DOHH2 (cell line): ENCODE results near the gene GAK.

Experiments
- H3F3A ChIP-seq: fragments of 200-600 bp; sonication (generic), shearing (Covaris generic); 2 replicates; pipeline ENCODE4 v1.6.0; 2016; ENCODE audit warnings: antibody characterized with exemption, mild to moderate bottlenecking; ENCODE audit not compliant: control insufficient read depth, insufficient read depth
- H3K27ac ChIP-seq: fragments of 200-600 bp; sonication (generic); 2 replicates; pipeline ENCODE4 v1.5.1; 2014; ENCODE audit warnings: low read depth, mild to moderate bottlenecking, low read length, moderate library complexity
- H3K27me3 ChIP-seq: fragments of 200-600 bp; sonication (generic); 2 replicates; pipeline ENCODE4 v1.6.1; 2014; ENCODE audit warnings: mild to moderate bottlenecking, low read length, mixed read lengths; ENCODE audit not compliant: control insufficient read depth
- H3K36me3 ChIP-seq: fragments of 200-600 bp; sonication (generic); 2 replicates; pipeline ENCODE4 v1.6.1; 2014; ENCODE audit warnings: mild to moderate bottlenecking, low read length, moderate library complexity, mixed read lengths; ENCODE audit not compliant: control insufficient read depth
- H3K4me1 ChIP-seq: fragments of 200-600 bp; sonication (generic); 2 replicates; pipeline ENCODE4 v1.6.1; 2014; ENCODE audit warnings: mild to moderate bottlenecking, low read length, mixed read lengths; ENCODE audit not compliant: control insufficient read depth
- H3K4me2 ChIP-seq: fragments of 200-600 bp; sonication (generic); 2 replicates; pipeline ENCODE4 v1.6.0; 2014; ENCODE audit warnings: mild to moderate bottlenecking, low read length, moderate library complexity
- H3K4me3 ChIP-seq: fragments of 200-600 bp; sonication (generic); 2 replicates; pipeline ENCODE4 v1.5.1; 2014; ENCODE audit warnings: mild to moderate bottlenecking, low read length, mixed read lengths
- H3K79me2 ChIP-seq: fragments of 200-600 bp; sonication (generic); 2 replicates; pipeline ENCODE4 v1.6.1; 2014; ENCODE audit warnings: mild to moderate bottlenecking, low read length, mixed read lengths; ENCODE audit not compliant: control insufficient read depth
- H3K9me2 ChIP-seq: fragments of 200-600 bp; sonication (generic); replicated peaks from 2 replicates; pipeline ENCODE4 v1.6.1; 2014; ENCODE audit warnings: mild to moderate bottlenecking, low read length, mixed read lengths; ENCODE audit not compliant: control insufficient read depth
- H3K9me3 ChIP-seq: fragments of 200-600 bp; sonication (generic); 2 replicates; pipeline ENCODE4 v1.6.1; 2014; ENCODE audit warnings: antibody characterized with exemption, low read length, mixed read lengths; ENCODE audit not compliant: control insufficient read depth, insufficient read depth
- H4K20me1 ChIP-seq: fragments of 200-600 bp; sonication (generic); 2 replicates; pipeline ENCODE4 v1.6.0; 2014; ENCODE audit warnings: low read depth, mild to moderate bottlenecking, antibody characterized with exemption, low read length, moderate library complexity; ENCODE audit not compliant: control insufficient read depth, insufficient read depth
- EZH2phosphoT487 ChIP-seq: fragments of 200-600 bp; sonication (generic); IDR thresholded peaks from 2 replicates; pipeline ENCODE4 v1.6.1; 2017; ENCODE audit warnings: borderline replicate concordance, mild to moderate bottlenecking, antibody characterized with exemption, low read length, moderate library complexity, mixed read lengths
- TF ChIP-seq, protein P1 (sequence below): fragments of 200-600 bp; sonication (generic); IDR thresholded peaks from one replicate; pipeline ENCODE4 v1.5.1; 2014; ENCODE audit warnings: antibody characterized with exemption, mild to moderate bottlenecking, low read depth, low read length; ENCODE audit not compliant: poor library complexity, severe bottlenecking

The GAK gene

DNA sequence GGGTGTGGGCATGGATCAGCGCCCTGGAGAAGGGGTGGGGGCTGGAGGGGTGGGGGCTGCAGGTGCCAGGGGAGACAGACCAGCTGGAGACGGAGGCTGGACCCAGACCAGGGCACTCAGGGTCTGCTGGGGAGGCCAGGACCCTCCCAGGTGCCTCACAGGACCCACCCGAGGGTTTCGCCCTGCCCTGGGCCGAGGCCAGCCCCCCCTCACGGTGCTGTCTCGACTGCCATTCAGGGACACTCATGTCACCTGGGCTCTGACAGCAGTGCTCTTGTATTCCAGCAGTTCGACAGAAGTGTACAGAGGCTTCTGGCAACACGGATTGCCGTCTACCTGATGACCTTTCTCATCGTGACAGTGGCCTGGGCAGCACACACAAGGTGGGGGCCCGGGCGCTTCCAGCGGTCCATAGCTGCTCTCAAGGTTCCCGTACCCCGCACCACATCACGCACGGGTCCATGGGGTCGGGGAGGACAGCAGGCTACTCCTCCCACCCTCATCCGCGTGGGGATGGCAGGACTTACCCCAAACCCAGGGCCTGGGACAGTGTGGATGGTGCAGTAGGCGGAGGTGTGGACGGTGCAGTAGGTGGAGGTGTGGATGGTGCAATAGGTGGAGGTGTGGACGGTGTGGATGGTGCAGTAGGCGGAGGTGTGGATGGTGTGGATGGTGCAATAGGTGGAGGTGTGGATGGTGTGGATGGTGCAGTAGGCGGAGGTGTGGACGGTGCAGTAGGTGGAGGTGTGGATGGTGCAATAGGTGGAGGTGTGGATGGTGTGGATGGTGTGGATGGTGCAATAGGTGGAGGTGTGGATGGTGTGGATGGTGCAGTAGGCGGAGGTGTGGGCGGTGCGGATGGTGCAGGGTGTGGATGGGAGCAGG is 18.3 kb upstream of the GAK start:
- Histone ChIP-seq H4K20me1 (0 out of 2 replicates have a peak, but pooled peaks cover 8% of the 10 kb centered on the region), H3K9me3 (no peaks in the 10 kb centered on the region), H3K4me2 (no peak overlapping the region), H3K79me2 (no peaks in the 10 kb centered on the region), H3K9me2 (no peaks in the 10 kb centered on the region), H3K27me3 (no peaks in the 10 kb centered on the region), H3K27ac (no peak overlapping the region), H3F3A (no peaks in the 10 kb centered on the region), H3K4me3 (no peak overlapping the region), H3K36me3 (no peaks in the 10 kb centered on the region), H3K4me1 (no peaks in the 10 kb centered on the region)
- no peak for TF ChIP-seq EZH2phosphoT487
- TF ChIP-seq, protein P1, sequence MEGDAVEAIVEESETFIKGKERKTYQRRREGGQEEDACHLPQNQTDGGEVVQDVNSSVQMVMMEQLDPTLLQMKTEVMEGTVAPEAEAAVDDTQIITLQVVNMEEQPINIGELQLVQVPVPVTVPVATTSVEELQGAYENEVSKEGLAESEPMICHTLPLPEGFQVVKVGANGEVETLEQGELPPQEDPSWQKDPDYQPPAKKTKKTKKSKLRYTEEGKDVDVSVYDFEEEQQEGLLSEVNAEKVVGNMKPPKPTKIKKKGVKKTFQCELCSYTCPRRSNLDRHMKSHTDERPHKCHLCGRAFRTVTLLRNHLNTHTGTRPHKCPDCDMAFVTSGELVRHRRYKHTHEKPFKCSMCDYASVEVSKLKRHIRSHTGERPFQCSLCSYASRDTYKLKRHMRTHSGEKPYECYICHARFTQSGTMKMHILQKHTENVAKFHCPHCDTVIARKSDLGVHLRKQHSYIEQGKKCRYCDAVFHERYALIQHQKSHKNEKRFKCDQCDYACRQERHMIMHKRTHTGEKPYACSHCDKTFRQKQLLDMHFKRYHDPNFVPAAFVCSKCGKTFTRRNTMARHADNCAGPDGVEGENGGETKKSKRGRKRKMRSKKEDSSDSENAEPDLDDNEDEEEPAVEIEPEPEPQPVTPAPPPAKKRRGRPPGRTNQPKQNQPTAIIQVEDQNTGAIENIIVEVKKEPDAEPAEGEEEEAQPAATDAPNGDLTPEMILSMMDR, result no peak

DNA sequence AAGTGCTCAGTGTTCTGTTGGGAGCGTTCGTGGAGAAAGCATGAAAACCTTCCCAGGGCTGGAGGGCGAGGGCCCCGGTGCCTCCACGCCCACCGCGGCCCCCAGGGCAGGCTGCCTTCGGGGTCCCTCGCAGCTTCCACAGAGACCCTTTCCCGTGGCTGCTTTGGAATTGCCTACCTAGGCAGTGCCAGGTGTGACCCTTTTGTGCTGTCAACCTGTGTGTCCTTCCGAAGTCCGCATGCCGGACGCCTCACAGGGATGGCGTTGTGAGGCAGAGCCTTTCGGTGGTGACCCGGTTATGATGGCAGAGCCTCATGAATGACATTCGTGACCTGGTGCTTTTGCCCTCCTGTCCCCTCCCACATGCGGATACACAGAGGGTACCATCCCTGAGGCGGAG is 17.5 kb upstream of the GAK start:
- H3K4me2 ChIP-seq, result no peak overlapping the region
- TF ChIP-seq, protein P1, result no peak
- no peak for TF ChIP-seq EZH2phosphoT487

GRCh38 chr4:948936-949300 is 16.8 kb upstream of the GAK start:
- Histone ChIP-seq H3K4me2 (no peak overlapping the region), H4K20me1 (0 out of 2 replicates have a peak, but pooled peaks cover 8% of the 10 kb centered on the region), H3K27ac (no peak overlapping the region), H3K36me3 (no peaks in the 10 kb centered on the region), H3K4me1 (no peaks in the 10 kb centered on the region), H3F3A (no peaks in the 10 kb centered on the region), H3K79me2 (no peaks in the 10 kb centered on the region), H3K9me2 (no peaks in the 10 kb centered on the region), H3K4me3 (no peak overlapping the region), H3K27me3 (no peaks in the 10 kb centered on the region), H3K9me3 (no peaks in the 10 kb centered on the region)
- no peak for TF ChIP-seq EZH2phosphoT487
- TF ChIP-seq, protein P1, result no peak

More for the DNA sequence above, 17.5 kb upstream of the GAK start:
- no peaks in the 10 kb centered on the region for H3K27me3 ChIP-seq
- H3K79me2 ChIP-seq, result no peaks in the 10 kb centered on the region
- no peaks in the 10 kb centered on the region for H3K36me3 ChIP-seq
- no peak overlapping the region for H3K4me3 ChIP-seq
- no peaks in the 10 kb centered on the region for H3K9me3 ChIP-seq
- no peak overlapping the region for H3K27ac ChIP-seq
- H3F3A ChIP-seq, result no peaks in the 10 kb centered on the region
- no peaks in the 10 kb centered on the region for H3K4me1 ChIP-seq
- 0 out of 2 replicates have a peak, but pooled peaks cover 8% of the 10 kb centered on the region for H4K20me1 ChIP-seq
- H3K9me2 ChIP-seq, result no peaks in the 10 kb centered on the region
